ENCODE data around the gene LAX1. TPM values are rescaled to one million over a fixed set of nuclear protein-coding genes. Genes with fewer than 3 reads are reported as not detected.

Gene LAX1
- total RNA-seq, 2 donors from 2014 or later, result 0.15 TPM; not detected in 1

DNA sequence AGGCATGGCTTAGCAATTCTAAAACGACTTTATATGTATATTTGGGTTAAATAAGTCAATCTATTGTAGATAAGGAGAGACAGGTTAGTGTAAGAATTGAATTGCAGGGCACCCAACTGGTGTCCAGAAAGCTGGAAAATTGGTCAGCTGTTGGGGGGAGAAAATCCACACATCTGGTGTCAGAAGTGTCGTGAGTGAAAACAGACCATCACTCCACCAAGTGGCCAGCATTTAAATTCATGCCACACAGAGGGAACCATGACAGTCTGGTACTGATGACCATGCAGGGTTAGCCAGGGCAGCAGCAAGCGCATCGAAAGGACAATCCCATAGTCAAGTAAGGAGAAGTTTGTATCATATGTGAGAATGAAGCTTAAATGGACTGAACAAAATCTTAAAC is 11.7 kb downstream of the LAX1 start:
- no peak overlapping the region for H3K4me3 ChIP-seq (ENCODE audit: low read length)
- H3K4me1 ChIP-seq (ENCODE audit: control insufficient read depth, insufficient read depth, low read length), result no peaks in the 10 kb centered on the region
- TF ChIP-seq, protein P1, sequence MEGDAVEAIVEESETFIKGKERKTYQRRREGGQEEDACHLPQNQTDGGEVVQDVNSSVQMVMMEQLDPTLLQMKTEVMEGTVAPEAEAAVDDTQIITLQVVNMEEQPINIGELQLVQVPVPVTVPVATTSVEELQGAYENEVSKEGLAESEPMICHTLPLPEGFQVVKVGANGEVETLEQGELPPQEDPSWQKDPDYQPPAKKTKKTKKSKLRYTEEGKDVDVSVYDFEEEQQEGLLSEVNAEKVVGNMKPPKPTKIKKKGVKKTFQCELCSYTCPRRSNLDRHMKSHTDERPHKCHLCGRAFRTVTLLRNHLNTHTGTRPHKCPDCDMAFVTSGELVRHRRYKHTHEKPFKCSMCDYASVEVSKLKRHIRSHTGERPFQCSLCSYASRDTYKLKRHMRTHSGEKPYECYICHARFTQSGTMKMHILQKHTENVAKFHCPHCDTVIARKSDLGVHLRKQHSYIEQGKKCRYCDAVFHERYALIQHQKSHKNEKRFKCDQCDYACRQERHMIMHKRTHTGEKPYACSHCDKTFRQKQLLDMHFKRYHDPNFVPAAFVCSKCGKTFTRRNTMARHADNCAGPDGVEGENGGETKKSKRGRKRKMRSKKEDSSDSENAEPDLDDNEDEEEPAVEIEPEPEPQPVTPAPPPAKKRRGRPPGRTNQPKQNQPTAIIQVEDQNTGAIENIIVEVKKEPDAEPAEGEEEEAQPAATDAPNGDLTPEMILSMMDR (conservative IDR thresholded peaks at IDR 0.05), result peak; percentile 44
- DNase-seq, result no peak
- no peaks in the 10 kb centered on the region for H3K36me3 ChIP-seq (ENCODE audit: control insufficient read depth, insufficient read depth, low read length)
- Mint-ChIP-seq H3K4me1 (no peaks in the 10 kb centered on the region), H3K27ac (no peak overlapping the region), H3K4me3 (no peak overlapping the region), H3K27me3 (ENCODE audit: insufficient read depth) (no peaks in the 10 kb centered on the region), H3K36me3 (ENCODE audit: low read depth) (no peaks in the 10 kb centered on the region), H3K9me3 (no peaks in the 10 kb centered on the region)
- H3K27me3 ChIP-seq (ENCODE audit: control insufficient read depth, insufficient read depth, low read length, poor library complexity, severe bottlenecking), result no peaks in the 10 kb centered on the region
- 87 to 90% methylated on average over 3 to 4 of the region's 4 CpGs for WGBS, 2 experiments (ENCODE audit: insufficient coverage in 1 of 2, insufficient read length in 1 of 2)
- no peak overlapping the region for H3K27ac ChIP-seq (ENCODE audit: low read depth, low read length)
- no peaks in the 10 kb centered on the region for H3K9me3 ChIP-seq (ENCODE audit: control insufficient read depth, low read length)
- no peak overlapping the region for H3K9ac ChIP-seq (ENCODE audit: extremely low read depth, low read length, poor library complexity, severe bottlenecking)

DNA sequence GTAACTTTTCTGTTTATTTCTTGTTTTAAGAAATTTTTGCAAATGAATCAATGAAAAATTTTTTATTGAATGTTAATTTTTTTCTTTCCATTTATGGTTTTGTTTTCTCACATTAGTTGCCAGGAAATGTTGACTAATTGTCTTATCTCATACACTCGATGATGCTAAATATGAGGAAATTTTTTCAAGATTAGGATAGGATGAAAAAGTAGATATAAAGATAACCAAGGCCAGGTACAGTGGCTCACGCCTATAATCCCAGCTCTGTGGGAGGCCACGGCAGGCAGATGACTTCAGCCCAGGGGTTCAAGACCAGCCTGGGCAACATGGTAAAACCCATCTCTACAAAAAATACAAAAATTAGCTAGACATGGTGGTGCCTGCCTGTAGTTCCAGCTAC is 12.6 kb downstream of the LAX1 start:
- TF ChIP-seq, protein P1 (conservative IDR thresholded peaks at IDR 0.05), result no peak
- H3K4me3 ChIP-seq (ENCODE audit: low read length), result no peak overlapping the region
- no peaks in the 10 kb centered on the region for H3K36me3 Mint-ChIP-seq (ENCODE audit: low read depth)
- DNase-seq, result no peak
- no peaks in the 10 kb centered on the region for H3K4me1 Mint-ChIP-seq
- H3K4me1 ChIP-seq (ENCODE audit: control insufficient read depth, insufficient read depth, low read length), result no peaks in the 10 kb centered on the region
- H3K36me3 ChIP-seq (ENCODE audit: control insufficient read depth, insufficient read depth, low read length), result no peaks in the 10 kb centered on the region
- H3K27me3 ChIP-seq (ENCODE audit: control insufficient read depth, insufficient read depth, low read length, poor library complexity, severe bottlenecking), result no peaks in the 10 kb centered on the region
- no peak overlapping the region for H3K27ac Mint-ChIP-seq
- H3K4me3 Mint-ChIP-seq, result no peak overlapping the region
- no peaks in the 10 kb centered on the region for H3K27me3 Mint-ChIP-seq (ENCODE audit: insufficient read depth)
- no peaks in the 10 kb centered on the region for H3K9me3 ChIP-seq (ENCODE audit: control insufficient read depth, low read length)
- no peaks in the 10 kb centered on the region for H3K9me3 Mint-ChIP-seq
- no peak overlapping the region for H3K9ac ChIP-seq (ENCODE audit: extremely low read depth, low read length, poor library complexity, severe bottlenecking)
- WGBS, 2 experiments (ENCODE audit: insufficient coverage in 1 of 2, insufficient read length in 1 of 2), result 93 to 100% methylated on average over 1 to 3 of the region's 3 CpGs
- H3K27ac ChIP-seq (ENCODE audit: low read depth, low read length), result no peak overlapping the region

DNA sequence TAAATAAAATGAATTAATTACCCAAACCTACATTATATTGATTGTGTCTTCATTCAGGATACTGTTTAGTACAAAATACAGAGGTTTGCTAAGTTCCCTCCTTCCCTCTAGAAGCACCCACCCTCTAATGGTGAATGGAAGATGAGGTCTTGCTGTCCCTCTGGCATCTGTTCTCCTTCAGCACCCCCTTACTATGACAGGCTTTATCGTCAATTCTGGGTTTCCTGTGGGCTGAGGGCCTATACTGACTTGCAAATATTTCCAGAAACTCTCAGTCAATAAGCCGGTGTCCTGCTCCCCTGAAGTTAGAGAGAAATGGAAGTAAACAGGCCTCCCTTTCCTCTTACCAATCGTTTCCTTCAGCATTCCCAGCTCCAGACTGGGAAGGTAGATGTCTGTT is 13.2 kb downstream of the LAX1 start:
- Mint-ChIP-seq H3K4me3 (no peak overlapping the region), H3K9me3 (no peaks in the 10 kb centered on the region), H3K4me1 (no peaks in the 10 kb centered on the region), H3K36me3 (ENCODE audit: low read depth) (no peaks in the 10 kb centered on the region), H3K27ac (peak overlapping the region; percentile 35), H3K27me3 (ENCODE audit: insufficient read depth) (no peaks in the 10 kb centered on the region)
- WGBS, 2 experiments (ENCODE audit: insufficient coverage in 1 of 2, insufficient read length in 1 of 2), result 95 to 100% methylated on average over 1 to 3 of the region's 3 CpGs
- Histone ChIP-seq H3K9me3 (ENCODE audit: control insufficient read depth, low read length) (no peaks in the 10 kb centered on the region), H3K27me3 (ENCODE audit: control insufficient read depth, insufficient read depth, low read length, poor library complexity, severe bottlenecking) (no peaks in the 10 kb centered on the region), H3K9ac (ENCODE audit: extremely low read depth, low read length, poor library complexity, severe bottlenecking) (no peak overlapping the region), H3K4me3 (ENCODE audit: low read length) (no peak overlapping the region), H3K4me1 (ENCODE audit: control insufficient read depth, insufficient read depth, low read length) (no peaks in the 10 kb centered on the region), H3K27ac (ENCODE audit: low read depth, low read length) (no peak overlapping the region), H3K36me3 (ENCODE audit: control insufficient read depth, insufficient read depth, low read length) (no peaks in the 10 kb centered on the region)
- DNase-seq, result no peak
- TF ChIP-seq, protein P1 (conservative IDR thresholded peaks at IDR 0.05), result no peak

Data from endodermal cell (in vitro differentiated cells).